Large intestine (tissue), 3 donors: ENCODE results near the gene SLC2A5. TPM values are rescaled to one million over a fixed set of nuclear protein-coding genes. Genes with fewer than 3 reads are reported as not detected.
"Not testable (repeated sequence)": the region's sequence is repeated elsewhere in the genome, so short reads cannot be mapped to it uniquely, and the experiment has no call there.

Experiments
- DNase-seq, 2 donors: peaks; one replicate each; pipeline versions ENCODE4 v3.0.0 to v3.0.0-alpha.2; 2013
- H3K27ac ChIP-seq: one replicate; pipeline ENCODE4 v1.5.1; 2013; ENCODE audit warnings: low read length
- H3K27me3 ChIP-seq: 2 replicates; pipeline ENCODE4 v1.6.1; 2013; ENCODE audit warnings: low read length; ENCODE audit not compliant: control insufficient read depth, insufficient read depth
- H3K36me3 ChIP-seq: 2 replicates; pipeline ENCODE4 v1.6.1; 2013; ENCODE audit warnings: low read length; ENCODE audit not compliant: control insufficient read depth, insufficient read depth
- H3K4me1 ChIP-seq: one replicate; pipeline ENCODE4 v1.6.1; 2013; ENCODE audit warnings: low read length; ENCODE audit not compliant: control insufficient read depth, insufficient read depth
- H3K4me3 ChIP-seq: one replicate; pipeline ENCODE4 v1.5.1; 2013; ENCODE audit warnings: low read length
- H3K9me3 ChIP-seq: one replicate; pipeline ENCODE4 v1.6.1; 2013; ENCODE audit warnings: mild to moderate bottlenecking, low read depth, low read length, moderate library complexity; ENCODE audit not compliant: control insufficient read depth
- WGBS: methylation state at CpG from one replicate; pipeline ENCODE4 v1.1.5; 2013; ENCODE audit warnings: low lambda C conversion rate; ENCODE audit not compliant: insufficient coverage; 5-methylcytosine and 5-hydroxymethylcytosine counted together
- polyA plus RNA-seq: library from polyadenylated mRNA; unstranded; fragments of 120-200 nt; gene quantifications from one replicate; pipeline ENCODE4 v1.2.1, GENCODE V29; 2013

Gene SLC2A5
- polyA plus RNA-seq, 1 donor, result 87.3 TPM

- not testable (repeated sequence) for H3K4me3 ChIP-seq, H3K36me3 ChIP-seq, H3K27me3 ChIP-seq, H3K9me3 ChIP-seq
- Histone ChIP-seq H3K27ac (peak overlapping the region; percentile 96), H3K4me1 (peaks cover 44% of the 10 kb centered on the region)
- peak; percentile 82 to 94 for DNase-seq
- WGBS, result 42% methylated on average over 2 of the region's 15 CpGs
These were observed 47.3 kb downstream of the SLC2A5 start for GRCh38 chr1:9022026-9022738.

- H3K4me1 ChIP-seq, result peaks cover 31% of the 10 kb centered on the region
- peaks cover 3% of the 10 kb centered on the region for H3K9me3 ChIP-seq
- no CpG with 5 or more reads among the region's 6 CpGs for WGBS
- no peak overlapping the region for H3K27ac ChIP-seq
- H3K27me3 ChIP-seq, result no peaks in the 10 kb centered on the region
- H3K4me3 ChIP-seq, result no peak overlapping the region
- DNase-seq, result no peak
- no peaks in the 10 kb centered on the region for H3K36me3 ChIP-seq
These were observed 49.1 kb downstream of the SLC2A5 start for GRCh38 chr1:9020305-9020704.

GRCh38 chr1:9019896-9020295 lies 49.5 kb downstream of the SLC2A5 start:
- DNase-seq, result no peak
- H3K4me3 ChIP-seq, result no peak overlapping the region
- no CpG with 5 or more reads among the region's 4 CpGs for WGBS
- H3K4me1 ChIP-seq, result peaks cover 27% of the 10 kb centered on the region
- no peak overlapping the region for H3K27ac ChIP-seq
- no peaks in the 10 kb centered on the region for H3K36me3 ChIP-seq
- peaks cover 2% of the 10 kb centered on the region for H3K9me3 ChIP-seq
- no peaks in the 10 kb centered on the region for H3K27me3 ChIP-seq

- WGBS, result no CpG with 5 or more reads among the region's 13 CpGs
- no peaks in the 10 kb centered on the region for H3K9me3 ChIP-seq
- H3K4me3 ChIP-seq, result no peak overlapping the region
These were observed 51.1 kb downstream of the SLC2A5 start for GRCh38 chr1:9018333-9018732.

GRCh38 chr1:9016455-9016854 lies 53.0 kb downstream of the SLC2A5 start:
- WGBS, result 100% methylated on average over 1 of the region's 5 CpGs
- DNase-seq, result no peak
- Histone ChIP-seq H3K4me1 (peaks cover 3% of the 10 kb centered on the region), H3K4me3 (no peak overlapping the region), H3K27me3 (no peaks in the 10 kb centered on the region), H3K9me3 (no peaks in the 10 kb centered on the region), H3K36me3 (no peaks in the 10 kb centered on the region), H3K27ac (no peak overlapping the region)

More at GRCh38 chr1:9018333-9018732, 51.1 kb downstream of the SLC2A5 start:
- no peaks in the 10 kb centered on the region for H3K36me3 ChIP-seq
- peaks cover 16% of the 10 kb centered on the region for H3K4me1 ChIP-seq
- no peak for DNase-seq
- H3K27me3 ChIP-seq, result no peaks in the 10 kb centered on the region
- no peak overlapping the region for H3K27ac ChIP-seq

- Histone ChIP-seq H3K27ac (no peak overlapping the region), H3K9me3 (no peaks in the 10 kb centered on the region), H3K27me3 (no peaks in the 10 kb centered on the region), H3K36me3 (no peaks in the 10 kb centered on the region), H3K4me1 (no peaks in the 10 kb centered on the region), H3K4me3 (no peak overlapping the region)
- WGBS, result no CpG with 5 or more reads among the region's 36 CpGs
- DNase-seq, result no peak
These were observed 54.7 kb downstream of the SLC2A5 start for GRCh38 chr1:9014475-9015375.

- WGBS, result no CpG with 5 or more reads among the region's 8 CpGs
- H3K27ac ChIP-seq, result no peak overlapping the region
- no peak for DNase-seq
- no peak overlapping the region for H3K4me3 ChIP-seq
- H3K4me1 ChIP-seq, result no peaks in the 10 kb centered on the region
- H3K27me3 ChIP-seq, result no peaks in the 10 kb centered on the region
- H3K9me3 ChIP-seq, result no peaks in the 10 kb centered on the region
- H3K36me3 ChIP-seq, result no peaks in the 10 kb centered on the region
These were observed 55.6 kb downstream of the SLC2A5 start for GRCh38 chr1:9013819-9014218.

- no peaks in the 10 kb centered on the region for H3K27me3 ChIP-seq
- H3K4me1 ChIP-seq, result no peaks in the 10 kb centered on the region
- no peak overlapping the region for H3K4me3 ChIP-seq
- H3K27ac ChIP-seq, result no peak overlapping the region
- DNase-seq, result no peak
- no peaks in the 10 kb centered on the region for H3K9me3 ChIP-seq
- no peaks in the 10 kb centered on the region for H3K36me3 ChIP-seq
- WGBS, result 40% methylated on average over 1 of the region's 8 CpGs
These were observed 58.6 kb downstream of the SLC2A5 start for GRCh38 chr1:9010781-9011323.

- 60% methylated on average over 1 of the region's 21 CpGs for WGBS
- DNase-seq, result no peak
- H3K36me3 ChIP-seq, result no peaks in the 10 kb centered on the region
These were observed 59.7 kb downstream of the SLC2A5 start for GRCh38 chr1:9009438-9010370.

GRCh38 chr1:9008236-9008635 lies 61.2 kb downstream of the SLC2A5 start:
- WGBS, result 83% methylated on average over 3 of the region's 10 CpGs
- Histone ChIP-seq H3K9me3 (no peaks in the 10 kb centered on the region), H3K27me3 (no peaks in the 10 kb centered on the region), H3K4me1 (peaks cover 2% of the 10 kb centered on the region), H3K4me3 (no peak overlapping the region), H3K36me3 (no peaks in the 10 kb centered on the region), H3K27ac (no peak overlapping the region)
- DNase-seq, result no peak

More at GRCh38 chr1:9009438-9010370, 59.7 kb downstream of the SLC2A5 start:
- H3K27me3 ChIP-seq, result no peaks in the 10 kb centered on the region
- H3K4me3 ChIP-seq, result no peak overlapping the region
- H3K27ac ChIP-seq, result no peak overlapping the region
- no peaks in the 10 kb centered on the region for H3K9me3 ChIP-seq
- H3K4me1 ChIP-seq, result peaks cover under 1% of the 10 kb centered on the region
